ENCODE measurements around the gene SIL1.

Gene SIL1

GRCh38 chr5:138972836-138973235 lies 225.3 kb downstream of the SIL1 start:
- no peak for DNase-seq

GRCh38 chr5:138972230-138972629 lies 225.9 kb downstream of the SIL1 start:
- no peak for DNase-seq

DNA sequence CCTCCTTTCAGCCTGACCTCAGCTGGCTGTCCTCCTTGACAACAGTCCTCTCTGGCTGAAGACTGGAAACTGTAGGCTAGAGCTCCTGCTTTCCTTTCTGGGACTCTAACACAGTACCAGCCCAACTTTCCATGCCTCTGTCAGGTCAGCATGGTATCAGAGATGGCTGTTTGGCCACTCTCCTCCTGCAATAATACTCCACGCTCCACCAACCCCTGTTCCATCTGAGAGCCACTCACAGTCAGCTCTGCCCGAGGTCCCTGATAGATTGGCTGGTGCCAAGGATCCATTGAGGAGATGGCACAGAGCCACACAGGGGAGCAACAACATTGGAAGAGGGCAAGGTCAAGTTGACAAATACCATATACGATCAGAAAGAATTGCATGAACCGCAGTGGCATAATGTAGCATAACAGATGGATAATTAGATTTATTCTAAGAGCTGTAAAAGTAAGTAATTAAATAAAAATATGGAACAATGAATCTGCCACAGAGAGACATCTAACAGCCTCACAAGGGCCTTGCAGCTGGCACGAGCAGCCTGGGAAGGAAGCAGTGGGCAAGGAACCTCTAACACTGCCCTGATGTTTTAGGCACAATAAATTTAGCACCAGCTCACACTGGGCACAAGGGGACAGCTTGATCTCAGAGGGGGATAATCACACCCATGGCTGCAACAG lies 228.7 kb downstream of the SIL1 start:
- no peak for DNase-seq

DNA sequence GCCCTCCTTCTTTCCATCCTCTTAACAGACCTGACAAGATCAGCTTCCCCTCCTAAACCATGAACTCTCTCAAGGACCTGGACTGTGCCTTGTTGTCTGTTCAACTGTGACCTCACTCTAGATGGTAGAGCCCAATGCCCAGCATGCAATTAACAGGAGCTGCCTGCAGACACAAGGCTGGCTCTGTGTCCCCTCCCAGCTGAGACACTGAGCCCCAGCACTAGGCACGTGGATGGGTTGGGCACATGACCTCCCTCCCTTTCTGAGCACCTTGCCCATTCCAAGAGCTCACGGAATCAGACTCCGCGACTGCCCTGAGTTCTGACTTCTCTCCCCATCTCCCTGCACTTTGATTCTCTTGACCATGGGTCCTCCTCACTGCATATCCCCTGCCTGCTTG lies 229.6 kb downstream of the SIL1 start:
- DNase-seq, result no peak

DNA sequence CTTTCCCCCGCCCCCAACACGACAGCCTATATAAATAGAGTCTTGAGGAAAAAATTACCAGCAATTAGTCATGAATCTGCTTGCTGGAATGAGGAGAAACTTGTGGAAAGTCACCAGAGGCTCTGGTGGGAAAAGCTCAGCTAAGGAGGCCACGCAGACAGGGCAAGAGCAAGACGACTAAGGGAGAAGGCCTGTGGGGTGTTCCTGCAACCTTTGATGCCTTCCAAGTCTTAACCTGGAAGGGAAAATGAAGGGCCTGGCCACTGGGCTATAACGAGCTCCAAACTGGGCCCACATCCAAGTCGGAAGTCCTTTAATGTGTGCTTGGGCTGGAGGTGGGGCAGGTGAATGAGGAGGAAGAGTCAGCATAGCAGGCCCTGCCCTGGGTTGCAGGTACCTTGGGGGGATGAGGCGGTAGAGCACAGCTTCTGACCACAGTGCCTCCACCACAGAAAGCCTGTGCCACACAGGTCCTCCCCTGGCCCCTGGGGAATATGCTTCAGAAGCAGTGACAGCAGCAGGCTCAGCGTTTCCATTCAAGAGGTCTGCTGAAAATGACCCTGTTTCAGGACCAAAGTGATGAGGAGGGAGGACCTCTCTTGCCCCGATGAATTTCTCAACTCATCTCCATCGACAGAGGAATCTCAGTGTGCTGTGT lies 230.2 kb downstream of the SIL1 start:
- DNase-seq, result no peak

- DNase-seq, result no peak
These were observed 231.8 kb downstream of the SIL1 start for GRCh38 chr5:138966236-138966985.

GRCh38 chr5:138965626-138966025 lies 232.5 kb downstream of the SIL1 start:
- no peak for DNase-seq

DNA sequence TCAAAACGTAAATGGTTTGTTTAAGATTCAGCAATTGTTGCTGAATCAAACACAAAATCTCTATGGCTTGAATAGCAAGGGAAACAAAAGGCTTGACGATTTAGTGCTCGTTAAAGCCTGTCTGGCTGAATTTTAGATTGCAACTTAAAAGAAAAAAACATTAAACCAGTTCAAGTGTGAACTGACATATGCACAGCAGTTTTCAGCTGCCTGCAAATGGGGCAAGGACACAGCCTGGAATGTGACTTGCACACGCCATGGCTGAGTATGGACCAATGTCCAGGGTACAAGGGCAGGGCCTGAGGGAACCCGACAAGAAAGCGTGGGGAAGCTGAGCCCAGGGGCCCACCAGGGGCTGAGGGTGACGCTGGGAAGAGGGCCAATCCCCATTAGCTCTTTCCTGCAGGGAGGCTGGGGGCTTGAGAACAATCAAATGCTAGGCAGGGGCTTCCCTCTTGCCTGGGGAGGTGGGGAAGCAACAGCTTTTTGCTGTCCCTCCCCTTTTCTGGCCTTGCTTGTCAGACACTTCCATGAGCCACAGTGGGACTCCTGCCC lies 233.4 kb downstream of the SIL1 start:
- no peak for DNase-seq

- DNase-seq, result no peak
These were observed 234.3 kb downstream of the SIL1 start for GRCh38 chr5:138963763-138964371.

GRCh38 chr5:138962614-138963370 lies 235.4 kb downstream of the SIL1 start:
- no peak for DNase-seq

GRCh38 chr5:138961729-138962128 lies 236.4 kb downstream of the SIL1 start:
- no peak for DNase-seq

- no peak for DNase-seq
These were observed 236.9 kb downstream of the SIL1 start for GRCh38 chr5:138961221-138961620.

- DNase-seq, result no peak
These were observed 237.9 kb downstream of the SIL1 start for GRCh38 chr5:138960145-138960692.

- no peak for DNase-seq
These were observed 241.4 kb downstream of the SIL1 start for GRCh38 chr5:138956801-138957200.

GRCh38 chr5:138955671-138956295 lies 242.4 kb downstream of the SIL1 start:
- DNase-seq, result no peak

GRCh38 chr5:138955013-138955660 lies 243.0 kb downstream of the SIL1 start:
- DNase-seq, result no peak

DNA sequence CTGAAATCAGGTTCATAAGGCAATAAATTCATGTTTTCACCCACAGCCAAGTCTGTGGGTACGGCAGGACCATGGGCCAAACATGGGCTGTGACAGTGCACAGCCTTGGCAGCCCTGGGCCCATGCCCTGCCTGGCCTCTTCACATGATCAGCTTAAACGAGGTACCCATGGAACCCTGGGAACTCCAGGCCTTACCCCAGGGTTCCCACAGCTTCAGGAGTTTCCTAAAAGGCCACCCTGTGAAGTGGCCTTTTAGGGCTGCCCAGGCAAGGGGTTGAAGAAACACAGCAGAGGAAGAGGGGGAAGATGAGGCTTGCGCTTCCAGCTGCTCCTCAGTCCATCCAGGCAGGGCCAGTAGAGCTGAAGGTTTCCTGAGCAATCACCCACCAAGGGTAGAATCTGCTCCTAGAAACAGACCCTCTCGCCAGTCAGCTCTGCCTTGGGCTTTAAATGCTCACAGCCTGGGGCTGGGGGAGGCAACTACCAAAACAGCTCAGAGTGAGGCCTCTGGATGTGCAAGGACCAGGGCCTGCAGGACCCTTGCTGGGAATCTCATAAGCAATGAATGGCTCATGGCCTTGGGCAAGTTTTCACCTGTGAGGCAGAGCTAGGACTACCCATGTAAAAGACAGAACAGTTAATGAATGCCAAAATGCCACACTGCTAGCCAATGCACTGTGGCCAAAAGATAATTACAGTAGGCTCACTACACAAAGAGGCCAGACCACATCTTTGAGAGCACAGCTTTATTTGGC lies 243.7 kb downstream of the SIL1 start:
- no peak for DNase-seq

- no peak for DNase-seq
These were observed 244.5 kb downstream of the SIL1 start for GRCh38 chr5:138953387-138954256.

DNA sequence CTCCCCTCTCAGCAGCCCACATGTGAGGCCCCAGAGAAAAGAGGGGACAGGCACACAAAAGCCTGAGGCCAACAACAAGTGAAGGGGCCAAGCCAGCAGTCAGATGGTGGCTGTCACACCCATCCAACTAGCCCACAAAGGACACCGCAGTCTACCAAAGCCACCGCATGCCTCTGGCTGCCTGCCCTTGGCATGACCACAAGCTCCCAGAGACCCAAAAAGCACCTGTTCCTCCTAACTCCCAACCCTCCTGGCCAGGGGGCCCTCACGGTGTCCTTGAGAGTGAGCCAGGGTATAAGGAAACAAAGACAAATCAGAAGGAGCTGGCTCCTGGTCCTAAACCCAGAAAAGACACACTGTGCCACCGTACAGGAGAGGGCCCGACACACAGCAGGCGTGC lies 245.2 kb downstream of the SIL1 start:
- no peak for DNase-seq
